Measurements from ENCODE around the gene SLC1A1.

- TF ChIP-seq ATF2 (CRISPR knock-in tag; IDR thresholded peaks at IDR 0.05; ENCODE audit: borderline replicate concordance, low read depth) (no peak), TEAD4 (CRISPR knock-in tag; IDR thresholded peaks at IDR 0.05) (no peak)
Observed at GRCh38 chr9:4594994-4595393, 104.7 kb downstream of the SLC1A1 start.
